ENCODE measurements around the gene COG3.

DNA sequence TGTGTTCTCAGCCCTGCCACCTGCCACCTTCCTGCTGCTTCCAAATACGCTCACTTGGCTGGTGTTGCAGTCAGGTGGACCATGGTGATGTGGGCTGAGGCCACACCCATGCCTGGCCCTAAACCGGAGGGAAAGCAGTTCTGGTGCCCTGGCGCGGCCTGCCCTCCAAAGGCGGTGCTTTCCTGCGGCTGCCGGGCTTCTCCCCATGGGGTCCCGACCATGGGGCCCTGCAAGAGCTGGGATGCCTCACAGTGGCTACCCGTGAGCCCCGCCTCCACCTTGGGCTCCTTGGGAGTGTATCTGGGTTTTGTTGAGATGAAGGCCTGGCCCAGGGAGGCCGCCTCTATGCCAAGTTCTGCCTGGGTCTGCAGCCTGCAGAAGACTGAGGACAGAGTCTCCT, 77.1 kb downstream of the COG3 start:
- TF ChIP-seq TAF1 (IDR thresholded peaks at IDR 0.05; ENCODE audit: borderline replicate concordance, low read depth, low read length) = no peak
- no peak for TF ChIP-seq JUND (IDR thresholded peaks at IDR 0.05; ENCODE audit: low read depth, low read length)
- TF ChIP-seq SUZ12 (IDR thresholded peaks at IDR 0.05; ENCODE audit: unreplicated experiment) = no peak
- TF ChIP-seq, protein P1, sequence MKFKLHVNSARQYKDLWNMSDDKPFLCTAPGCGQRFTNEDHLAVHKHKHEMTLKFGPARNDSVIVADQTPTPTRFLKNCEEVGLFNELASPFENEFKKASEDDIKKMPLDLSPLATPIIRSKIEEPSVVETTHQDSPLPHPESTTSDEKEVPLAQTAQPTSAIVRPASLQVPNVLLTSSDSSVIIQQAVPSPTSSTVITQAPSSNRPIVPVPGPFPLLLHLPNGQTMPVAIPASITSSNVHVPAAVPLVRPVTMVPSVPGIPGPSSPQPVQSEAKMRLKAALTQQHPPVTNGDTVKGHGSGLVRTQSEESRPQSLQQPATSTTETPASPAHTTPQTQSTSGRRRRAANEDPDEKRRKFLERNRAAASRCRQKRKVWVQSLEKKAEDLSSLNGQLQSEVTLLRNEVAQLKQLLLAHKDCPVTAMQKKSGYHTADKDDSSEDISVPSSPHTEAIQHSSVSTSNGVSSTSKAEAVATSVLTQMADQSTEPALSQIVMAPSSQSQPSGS (IDR thresholded peaks at IDR 0.05; ENCODE audit: low read length) = no peak
- TF ChIP-seq, protein P2, sequence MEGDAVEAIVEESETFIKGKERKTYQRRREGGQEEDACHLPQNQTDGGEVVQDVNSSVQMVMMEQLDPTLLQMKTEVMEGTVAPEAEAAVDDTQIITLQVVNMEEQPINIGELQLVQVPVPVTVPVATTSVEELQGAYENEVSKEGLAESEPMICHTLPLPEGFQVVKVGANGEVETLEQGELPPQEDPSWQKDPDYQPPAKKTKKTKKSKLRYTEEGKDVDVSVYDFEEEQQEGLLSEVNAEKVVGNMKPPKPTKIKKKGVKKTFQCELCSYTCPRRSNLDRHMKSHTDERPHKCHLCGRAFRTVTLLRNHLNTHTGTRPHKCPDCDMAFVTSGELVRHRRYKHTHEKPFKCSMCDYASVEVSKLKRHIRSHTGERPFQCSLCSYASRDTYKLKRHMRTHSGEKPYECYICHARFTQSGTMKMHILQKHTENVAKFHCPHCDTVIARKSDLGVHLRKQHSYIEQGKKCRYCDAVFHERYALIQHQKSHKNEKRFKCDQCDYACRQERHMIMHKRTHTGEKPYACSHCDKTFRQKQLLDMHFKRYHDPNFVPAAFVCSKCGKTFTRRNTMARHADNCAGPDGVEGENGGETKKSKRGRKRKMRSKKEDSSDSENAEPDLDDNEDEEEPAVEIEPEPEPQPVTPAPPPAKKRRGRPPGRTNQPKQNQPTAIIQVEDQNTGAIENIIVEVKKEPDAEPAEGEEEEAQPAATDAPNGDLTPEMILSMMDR (IDR thresholded peaks at IDR 0.05 in 2 of 3, conservative IDR thresholded peaks at IDR 0.05 in 1 of 3; ENCODE audit: control insufficient read depth in 2 of 3, extremely low read depth in 1 of 3, insufficient read depth in 1 of 3, low read depth in 3 of 3, low read length in 3 of 3) = no peak
- TF ChIP-seq STAT3 (IDR thresholded peaks at IDR 0.05; ENCODE audit: low read depth, low read length) = no peak
- no peak for TF ChIP-seq FOS (IDR thresholded peaks at IDR 0.05; ENCODE audit: borderline replicate concordance, extremely low read depth, insufficient read length)
- TF ChIP-seq, protein P3, sequence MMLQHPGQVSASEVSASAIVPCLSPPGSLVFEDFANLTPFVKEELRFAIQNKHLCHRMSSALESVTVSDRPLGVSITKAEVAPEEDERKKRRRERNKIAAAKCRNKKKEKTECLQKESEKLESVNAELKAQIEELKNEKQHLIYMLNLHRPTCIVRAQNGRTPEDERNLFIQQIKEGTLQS (IDR thresholded peaks at IDR 0.05; ENCODE audit: borderline replicate concordance, extremely low read depth, low read depth, low read length) = no peak
- TF ChIP-seq, protein P4, sequence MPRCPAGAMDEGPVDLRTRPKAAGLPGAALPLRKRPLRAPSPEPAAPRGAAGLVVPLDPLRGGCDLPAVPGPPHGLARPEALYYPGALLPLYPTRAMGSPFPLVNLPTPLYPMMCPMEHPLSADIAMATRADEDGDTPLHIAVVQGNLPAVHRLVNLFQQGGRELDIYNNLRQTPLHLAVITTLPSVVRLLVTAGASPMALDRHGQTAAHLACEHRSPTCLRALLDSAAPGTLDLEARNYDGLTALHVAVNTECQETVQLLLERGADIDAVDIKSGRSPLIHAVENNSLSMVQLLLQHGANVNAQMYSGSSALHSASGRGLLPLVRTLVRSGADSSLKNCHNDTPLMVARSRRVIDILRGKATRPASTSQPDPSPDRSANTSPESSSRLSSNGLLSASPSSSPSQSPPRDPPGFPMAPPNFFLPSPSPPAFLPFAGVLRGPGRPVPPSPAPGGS (IDR thresholded peaks at IDR 0.05; ENCODE audit: borderline replicate concordance, insufficient read depth, low read depth, low read length, poor library complexity, severe bottlenecking) = no peak
- TF ChIP-seq SIX5 (IDR thresholded peaks at IDR 0.05; ENCODE audit: low read depth, low read length, severe bottlenecking) = no peak
- TF ChIP-seq, protein P5, sequence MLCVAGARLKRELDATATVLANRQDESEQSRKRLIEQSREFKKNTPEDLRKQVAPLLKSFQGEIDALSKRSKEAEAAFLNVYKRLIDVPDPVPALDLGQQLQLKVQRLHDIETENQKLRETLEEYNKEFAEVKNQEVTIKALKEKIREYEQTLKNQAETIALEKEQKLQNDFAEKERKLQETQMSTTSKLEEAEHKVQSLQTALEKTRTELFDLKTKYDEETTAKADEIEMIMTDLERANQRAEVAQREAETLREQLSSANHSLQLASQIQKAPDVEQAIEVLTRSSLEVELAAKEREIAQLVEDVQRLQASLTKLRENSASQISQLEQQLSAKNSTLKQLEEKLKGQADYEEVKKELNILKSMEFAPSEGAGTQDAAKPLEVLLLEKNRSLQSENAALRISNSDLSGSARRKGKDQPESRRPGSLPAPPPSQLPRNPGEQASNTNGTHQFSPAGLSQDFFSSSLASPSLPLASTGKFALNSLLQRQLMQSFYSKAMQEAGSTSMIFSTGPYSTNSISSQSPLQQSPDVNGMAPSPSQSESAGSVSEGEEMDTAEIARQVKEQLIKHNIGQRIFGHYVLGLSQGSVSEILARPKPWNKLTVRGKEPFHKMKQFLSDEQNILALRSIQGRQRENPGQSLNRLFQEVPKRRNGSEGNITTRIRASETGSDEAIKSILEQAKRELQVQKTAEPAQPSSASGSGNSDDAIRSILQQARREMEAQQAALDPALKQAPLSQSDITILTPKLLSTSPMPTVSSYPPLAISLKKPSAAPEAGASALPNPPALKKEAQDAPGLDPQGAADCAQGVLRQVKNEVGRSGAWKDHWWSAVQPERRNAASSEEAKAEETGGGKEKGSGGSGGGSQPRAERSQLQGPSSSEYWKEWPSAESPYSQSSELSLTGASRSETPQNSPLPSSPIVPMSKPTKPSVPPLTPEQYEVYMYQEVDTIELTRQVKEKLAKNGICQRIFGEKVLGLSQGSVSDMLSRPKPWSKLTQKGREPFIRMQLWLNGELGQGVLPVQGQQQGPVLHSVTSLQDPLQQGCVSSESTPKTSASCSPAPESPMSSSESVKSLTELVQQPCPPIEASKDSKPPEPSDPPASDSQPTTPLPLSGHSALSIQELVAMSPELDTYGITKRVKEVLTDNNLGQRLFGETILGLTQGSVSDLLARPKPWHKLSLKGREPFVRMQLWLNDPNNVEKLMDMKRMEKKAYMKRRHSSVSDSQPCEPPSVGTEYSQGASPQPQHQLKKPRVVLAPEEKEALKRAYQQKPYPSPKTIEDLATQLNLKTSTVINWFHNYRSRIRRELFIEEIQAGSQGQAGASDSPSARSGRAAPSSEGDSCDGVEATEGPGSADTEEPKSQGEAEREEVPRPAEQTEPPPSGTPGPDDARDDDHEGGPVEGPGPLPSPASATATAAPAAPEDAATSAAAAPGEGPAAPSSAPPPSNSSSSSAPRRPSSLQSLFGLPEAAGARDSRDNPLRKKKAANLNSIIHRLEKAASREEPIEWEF (IDR thresholded peaks at IDR 0.05; ENCODE audit: insufficient replicate concordance, low read depth, low read length) = no peak
